GM04503 (cell line): ENCODE measurements around the gene APBA2.

Experiments
- DNase-seq: peaks from one replicate; pipeline ENCODE4 v3.0.0-alpha.2; 2012; ENCODE audit warnings: low read depth

APBA2 gene

DNA sequence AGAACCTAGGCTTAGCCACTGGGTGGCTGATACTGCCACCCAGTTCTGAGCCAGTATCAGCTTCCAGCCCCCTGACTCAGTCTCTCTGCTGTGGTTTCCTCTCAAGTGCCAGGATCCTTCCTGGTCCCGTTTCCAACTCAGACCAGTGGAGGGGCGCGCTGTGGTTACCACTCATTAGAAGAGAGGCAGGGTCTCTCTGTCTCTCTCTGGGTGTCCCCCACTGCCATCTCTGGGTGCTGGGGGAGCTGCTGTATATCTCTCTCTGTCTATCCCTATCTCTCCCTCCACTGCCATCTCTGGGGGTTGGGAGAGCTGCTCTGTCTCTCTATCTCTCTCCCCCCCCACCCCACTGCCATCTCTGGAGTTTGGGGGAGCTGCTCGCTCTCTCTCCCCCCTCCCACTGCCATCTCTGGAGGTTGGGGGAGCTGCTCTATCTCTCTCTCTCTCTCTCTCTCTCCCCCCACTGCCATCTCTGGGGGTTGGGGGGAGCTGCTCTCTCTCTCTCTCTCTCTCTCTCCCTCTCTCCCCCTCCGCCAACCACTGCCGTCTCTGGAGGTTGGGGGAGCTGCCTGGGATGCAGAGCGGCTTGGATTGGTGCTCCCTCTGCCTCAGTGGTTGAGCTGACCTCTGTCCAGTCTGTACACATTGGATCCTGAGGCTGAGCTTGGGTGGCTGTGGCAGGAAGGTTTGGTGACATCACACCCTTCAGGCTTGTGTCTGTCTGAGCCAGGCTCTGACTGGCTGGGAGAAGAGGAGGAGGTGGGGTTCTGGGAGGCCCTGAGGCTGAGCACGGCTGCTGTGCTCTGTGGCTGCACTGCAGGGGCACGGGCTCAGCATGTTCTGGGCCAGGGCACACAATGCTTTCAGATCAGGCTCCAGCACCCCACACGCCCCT lies 98.9 kb downstream of the APBA2 start:
- DNase-seq, result no peak

DNA sequence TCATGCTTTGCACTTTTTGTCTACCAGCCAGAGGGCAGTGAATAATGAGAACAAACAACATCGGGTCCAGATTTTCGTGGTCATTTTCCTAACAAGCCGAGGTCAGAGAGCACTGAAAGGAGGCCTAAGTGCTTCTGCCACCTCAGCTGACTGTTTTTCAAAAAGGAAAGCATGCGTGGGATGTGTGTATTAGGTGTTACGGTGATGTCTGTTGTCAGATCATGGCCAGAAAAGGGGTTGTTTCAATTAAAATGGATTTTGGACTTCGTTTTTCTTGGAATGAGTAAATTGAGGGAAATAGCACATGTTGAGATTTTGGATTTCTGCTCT lies 99.5 kb downstream of the APBA2 start:
- no peak for DNase-seq

DNA sequence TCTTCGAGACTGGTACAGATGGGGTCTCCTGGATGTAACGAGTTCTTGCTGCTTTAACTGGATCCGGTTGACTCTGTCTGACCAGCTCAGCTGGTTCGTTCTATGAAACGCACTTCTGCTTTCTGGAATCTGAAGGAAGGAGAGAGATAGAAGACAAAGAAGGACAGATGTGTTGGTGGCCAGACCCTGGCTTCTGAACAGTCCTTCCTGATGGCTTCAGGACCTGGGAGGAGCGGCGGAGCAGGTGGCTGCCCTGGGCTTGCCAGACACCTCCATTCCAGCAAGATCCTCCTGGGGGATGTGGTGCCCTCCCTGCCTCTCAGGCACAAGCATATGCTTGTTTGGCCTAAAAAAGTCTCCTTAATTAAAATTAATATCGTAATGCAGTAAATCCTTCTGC lies 99.9 kb downstream of the APBA2 start:
- no peak for DNase-seq

DNA sequence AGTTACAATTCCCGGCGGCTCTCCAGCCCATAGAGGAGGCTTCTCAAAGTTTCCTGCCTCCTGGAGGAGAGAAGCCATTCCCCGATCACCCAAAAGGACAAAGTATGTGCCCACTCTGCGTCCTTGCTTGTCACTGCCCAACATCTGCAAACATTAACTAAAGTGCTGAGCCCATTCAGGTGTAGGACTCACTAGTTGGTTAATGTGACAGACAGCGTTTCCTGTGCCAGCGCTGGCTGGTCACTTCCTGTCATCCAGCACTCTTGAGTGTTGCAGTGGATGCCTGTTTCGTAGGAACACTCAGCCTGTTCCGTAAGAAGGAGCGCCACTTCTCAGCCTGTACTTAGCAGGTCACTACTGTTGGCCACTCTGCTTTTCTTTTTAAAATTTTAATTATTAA lies 100.3 kb downstream of the APBA2 start:
- DNase-seq, result no peak

DNA sequence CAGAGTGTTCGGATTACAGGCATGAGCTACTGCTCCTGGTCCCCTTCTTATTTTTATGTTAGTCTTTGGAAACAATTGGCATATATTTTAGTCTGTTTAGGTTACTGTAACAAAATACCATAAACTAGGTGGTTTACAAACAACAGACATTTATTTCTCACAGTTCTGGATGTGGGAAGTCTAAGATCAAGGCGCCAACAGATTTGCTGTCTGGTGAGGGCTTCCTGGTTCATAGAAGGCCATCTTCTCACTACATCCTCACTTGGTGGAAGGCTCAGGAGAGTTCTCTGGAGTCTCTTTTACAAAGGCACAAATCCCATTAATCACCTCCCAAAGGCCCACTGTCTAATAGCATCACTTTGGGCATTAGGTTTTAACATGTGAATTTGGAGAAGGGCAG lies 101.0 kb downstream of the APBA2 start:
- no peak for DNase-seq

DNA sequence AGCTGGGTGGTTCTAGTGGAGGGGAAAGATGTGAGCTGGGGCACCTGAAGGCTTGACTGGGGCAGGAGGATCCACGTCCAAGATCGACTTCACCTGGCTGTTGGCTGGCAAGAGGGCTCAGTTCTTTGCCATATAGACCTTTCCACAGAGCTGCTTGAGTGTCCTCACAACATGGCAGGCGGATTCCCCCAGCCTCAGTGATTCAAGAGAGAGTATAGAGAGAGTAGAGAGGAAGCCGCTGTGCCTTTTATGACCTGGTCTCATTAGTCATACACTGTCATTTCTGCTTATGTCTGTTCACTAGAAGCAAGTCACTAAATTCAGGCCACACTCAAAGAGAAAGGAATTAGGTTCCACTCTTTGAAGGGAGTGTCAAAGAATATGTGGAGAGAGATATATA lies 101.6 kb downstream of the APBA2 start:
- DNase-seq, result no peak

DNA sequence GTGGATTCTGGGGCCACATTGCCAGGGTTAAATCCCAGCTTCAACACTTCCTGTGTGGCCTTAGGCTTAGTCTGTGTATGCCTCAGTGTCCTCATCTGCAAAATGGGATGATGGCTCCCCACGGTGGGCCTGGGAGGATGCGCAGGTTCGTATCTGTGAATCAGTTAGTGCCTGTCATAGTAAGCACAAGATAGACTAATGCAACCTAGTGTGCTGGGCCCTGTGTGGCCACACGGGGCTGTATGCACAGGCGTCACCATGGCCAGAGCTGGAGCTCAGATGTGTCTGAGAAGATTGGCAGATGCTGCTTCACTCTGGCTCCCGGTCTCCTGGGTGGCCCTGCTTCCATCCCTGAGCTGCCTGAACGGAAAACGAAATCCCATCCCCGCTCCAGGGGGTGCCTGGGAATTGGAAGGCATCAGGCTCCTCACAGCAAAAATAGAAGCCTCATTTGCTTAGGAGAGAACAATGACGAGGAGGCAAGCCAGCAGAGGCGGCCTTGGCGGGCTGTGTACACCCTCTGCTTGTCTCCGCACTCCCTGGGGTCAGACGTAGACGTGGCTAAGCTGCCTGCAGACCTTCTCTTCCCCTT lies 103.6 kb downstream of the APBA2 start:
- no peak for DNase-seq

DNA sequence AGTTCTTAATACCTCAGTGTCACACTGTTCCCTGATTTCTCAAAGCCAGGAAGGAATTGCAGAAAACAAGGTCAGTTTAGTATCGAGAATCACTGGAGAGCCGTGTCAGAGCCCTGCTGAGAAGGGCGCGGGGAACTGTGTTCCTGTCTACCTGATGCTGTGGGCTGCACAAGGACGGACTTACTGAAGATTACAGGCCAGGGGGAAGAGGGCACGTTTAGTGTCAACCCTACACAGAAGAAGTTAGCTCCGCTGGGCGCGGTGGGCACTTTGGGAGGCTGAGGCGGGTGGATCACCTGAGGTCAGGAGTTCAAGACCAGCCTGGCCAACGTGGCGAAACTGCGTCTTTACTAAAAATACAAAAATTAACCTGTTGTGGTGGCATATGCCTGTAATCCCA lies 104.1 kb downstream of the APBA2 start:
- DNase-seq, result no peak

DNA sequence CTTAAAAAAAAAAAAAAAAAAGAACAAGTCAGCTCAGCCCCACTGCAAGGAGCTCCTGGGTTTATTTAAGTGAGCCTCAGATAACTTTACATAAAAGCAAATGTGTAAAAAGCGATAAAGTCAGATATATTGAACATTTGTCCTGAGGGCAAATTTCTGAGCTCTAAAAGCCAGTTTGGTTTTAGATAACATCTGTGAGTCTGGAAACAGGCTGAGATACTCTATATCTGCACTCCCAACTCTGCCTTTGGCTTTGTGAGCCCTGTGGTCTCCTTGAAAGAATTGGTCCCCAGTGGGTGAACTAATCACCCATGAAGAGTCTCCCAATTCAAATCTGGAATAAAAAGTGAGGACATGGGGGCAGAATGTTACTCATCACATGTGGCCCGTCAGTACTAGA lies 104.6 kb downstream of the APBA2 start:
- no peak for DNase-seq

DNA sequence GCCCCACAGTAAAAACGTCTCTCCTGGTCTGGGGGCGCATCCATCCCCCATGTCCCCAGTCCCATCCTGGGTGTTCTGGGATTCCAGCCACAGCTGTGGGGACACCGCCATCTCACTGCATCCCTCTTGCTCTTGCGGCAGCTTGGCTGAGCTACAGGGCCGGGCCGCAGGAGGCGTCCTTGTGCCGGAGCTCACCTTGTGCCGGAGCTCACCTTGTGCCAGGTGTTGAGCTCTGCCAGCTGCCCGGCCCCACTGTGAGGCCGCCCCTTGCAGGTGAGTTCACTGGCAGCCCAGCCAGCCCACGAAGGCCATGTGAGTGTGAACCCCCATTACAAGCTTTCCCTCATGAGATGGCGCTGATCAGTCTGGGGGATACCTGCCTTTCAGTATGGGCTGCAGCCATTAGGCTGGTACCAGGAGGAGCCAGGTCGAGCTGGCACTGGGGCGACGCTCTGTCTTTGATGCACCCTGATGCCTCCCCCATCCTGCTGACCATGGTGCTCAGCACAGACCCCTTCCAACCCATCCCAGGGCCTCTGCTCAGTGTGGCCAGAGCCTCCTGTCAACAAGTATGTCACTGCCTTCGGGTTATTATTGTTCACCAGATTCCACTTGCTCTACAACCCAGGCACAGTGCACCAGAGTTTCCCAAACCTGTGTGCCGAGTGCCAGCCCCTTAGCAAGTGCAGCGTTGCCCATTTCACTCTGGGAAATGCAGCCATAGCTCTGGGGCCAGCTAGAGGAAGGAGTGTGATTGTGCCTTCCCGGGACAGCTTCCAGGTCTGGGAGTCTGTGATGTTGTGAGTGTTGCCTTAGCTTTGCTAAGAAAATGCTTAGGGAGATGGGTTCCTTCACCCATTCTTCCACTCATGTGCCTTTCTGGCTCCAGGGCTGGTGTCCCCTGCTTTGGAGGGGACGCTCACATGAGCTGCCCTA lies 105.7 kb downstream of the APBA2 start:
- DNase-seq, result no peak

DNA sequence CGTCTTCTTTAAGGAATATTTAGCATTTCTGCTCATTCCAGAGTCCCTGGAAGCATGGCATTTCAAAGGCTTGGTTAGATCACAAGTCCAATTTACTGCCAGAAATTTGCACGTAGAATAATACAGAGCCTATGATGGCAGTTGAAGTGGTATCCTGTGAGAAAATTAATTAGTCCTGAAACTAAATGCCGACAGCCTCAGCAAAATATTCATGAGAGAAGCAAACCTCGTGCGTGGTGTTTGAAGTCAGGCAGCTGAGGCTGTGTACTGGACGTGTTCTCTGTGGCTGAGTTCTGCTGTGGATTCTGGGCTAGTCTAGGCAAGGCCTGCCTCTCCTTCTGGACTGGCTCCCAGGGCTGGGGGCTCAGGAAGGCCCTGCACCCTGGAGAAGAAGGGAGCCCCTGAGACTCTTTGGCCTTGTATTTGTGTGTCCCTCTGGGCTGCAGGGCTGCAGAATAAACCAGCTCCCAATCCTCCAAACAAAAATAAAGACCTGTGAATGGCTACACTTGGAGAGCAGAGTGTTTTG lies 106.6 kb downstream of the APBA2 start:
- DNase-seq, result no peak

DNA sequence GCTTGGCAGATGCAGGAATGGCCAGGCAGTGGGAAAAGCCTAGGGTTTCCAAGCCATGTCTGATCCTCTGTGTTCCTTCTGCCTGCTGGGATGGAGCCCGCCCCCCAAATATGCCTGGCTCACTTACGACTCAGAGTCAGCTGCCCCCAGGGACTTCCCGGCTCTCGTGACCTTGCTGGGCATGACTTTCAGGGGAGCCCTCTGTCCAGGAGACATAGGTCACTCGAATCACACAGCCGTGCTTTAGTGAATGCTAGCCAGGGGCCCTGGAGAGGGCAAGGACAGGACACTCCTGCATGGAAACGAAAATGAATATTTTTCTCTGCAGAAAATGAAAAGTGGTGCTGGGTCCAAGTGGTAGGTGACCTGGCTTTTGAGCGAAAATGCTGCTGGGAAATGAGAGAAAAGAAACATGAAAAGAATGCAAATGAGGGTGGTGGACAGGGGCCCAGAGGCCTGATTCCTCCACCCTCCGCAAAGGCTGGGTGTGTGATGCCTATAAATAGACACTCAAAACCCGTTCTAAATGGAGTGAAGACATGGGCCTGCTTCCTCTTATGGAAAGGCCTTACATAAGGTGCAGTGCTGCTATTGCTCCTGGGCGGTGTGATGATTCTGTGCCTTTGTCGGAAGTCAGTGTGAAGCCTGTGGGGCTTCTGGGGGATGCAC lies 107.4 kb downstream of the APBA2 start:
- no peak for DNase-seq

DNA sequence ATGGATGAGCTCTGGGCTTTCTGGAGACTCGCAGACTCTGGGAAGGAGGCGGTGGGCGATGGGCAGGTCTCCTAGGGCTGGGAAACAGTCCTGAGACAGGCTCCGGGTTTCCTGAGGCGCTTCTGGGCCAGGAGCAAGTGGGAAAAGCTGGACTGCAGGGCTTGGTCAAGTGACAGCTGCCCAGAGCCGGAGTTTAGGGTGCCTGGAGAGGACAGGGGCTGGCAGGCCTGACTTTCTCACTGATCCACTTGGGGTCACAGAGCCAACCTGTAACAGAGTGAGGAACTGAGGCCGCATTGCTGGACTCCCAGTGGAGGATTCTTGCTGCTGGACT lies 107.9 kb downstream of the APBA2 start:
- no peak for DNase-seq

DNA sequence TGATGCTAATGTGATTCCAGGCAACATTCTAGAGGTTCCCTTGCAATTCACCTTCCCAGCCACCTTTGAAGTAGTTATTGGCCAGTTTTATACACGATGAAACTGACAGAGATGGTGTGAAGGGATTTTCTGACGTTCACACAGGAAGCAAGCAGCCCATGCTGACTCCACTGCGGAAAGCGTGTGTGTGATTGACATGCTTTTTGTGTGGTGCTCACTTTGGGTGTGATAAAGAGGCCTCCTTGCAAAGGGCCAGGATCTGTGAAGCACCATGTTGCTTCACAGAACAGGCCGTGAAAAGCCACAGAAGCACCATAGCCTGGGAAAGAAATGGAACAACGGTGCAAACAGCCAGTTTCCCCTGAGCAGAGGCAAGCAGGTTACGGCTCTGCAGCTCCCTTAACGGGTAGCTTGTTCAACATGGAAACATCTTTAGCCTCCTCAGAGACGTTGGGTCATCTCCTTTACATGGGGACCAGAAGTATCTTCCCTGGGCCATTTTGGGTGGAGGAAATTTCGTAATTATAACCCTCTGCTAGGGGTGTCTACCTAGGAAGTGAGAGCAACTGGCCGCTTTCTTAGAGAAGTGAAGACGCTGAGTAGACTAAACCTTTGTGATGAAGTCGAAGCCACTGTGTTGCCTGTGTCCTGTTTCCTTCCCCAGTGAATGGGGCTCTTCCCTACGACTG lies 108.5 kb downstream of the APBA2 start:
- no peak for DNase-seq

DNA sequence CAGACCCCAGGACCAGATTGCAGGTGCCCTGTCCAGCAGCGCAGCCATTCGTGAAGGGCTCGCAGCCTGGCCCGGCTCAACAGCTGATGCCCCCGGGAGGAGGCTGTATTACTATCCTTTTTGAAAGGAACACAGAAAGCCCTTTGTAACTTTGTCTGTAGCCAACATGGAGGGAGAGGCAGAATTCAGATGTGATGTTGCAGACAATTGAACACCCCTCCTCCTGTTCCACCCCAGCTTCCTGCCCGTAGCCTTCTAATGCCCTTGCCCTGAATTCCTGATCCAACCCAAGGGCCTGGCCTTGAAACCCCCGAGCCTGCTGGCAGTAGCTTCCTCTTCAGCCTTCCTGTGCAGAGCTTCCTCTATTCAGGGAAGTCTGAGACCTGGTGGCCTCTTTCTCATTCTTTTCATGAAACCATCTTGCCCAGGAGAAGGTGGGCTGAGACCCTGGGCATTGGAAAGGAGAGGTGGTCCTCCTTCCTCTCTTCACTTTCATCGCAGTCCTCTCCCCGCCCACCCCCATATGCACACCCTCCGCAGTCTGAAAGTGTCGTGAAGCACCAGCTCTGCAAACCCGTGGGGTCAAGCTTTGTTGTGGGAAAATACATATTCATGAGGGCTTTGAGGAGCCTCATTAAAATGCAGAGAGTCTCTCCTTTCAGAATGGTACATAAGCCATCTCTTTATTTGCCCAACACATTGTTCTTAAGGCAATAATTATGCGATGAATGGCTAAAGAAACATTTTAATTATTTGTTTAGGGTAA lies 109.2 kb downstream of the APBA2 start:
- no peak for DNase-seq

DNA sequence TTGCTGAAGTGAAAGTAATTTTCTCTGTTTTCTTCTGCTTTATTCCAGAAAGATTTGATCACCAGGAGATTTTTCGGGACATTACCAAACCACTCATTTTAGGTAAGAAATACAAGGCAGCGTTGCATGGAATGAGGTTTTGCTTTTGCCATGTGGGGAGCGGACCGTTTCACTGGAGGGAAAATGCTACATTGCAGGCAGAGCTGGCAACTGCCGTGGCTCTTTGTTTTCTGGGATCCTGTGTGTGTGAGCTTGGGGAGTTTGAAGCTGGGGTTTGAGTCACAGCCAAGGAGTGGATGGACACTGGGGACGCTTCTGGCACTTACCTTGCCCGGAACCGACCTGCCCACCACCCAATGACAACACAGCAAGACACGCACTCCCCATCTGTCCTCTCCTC lies 109.9 kb downstream of the APBA2 start:
- no peak for DNase-seq

DNA sequence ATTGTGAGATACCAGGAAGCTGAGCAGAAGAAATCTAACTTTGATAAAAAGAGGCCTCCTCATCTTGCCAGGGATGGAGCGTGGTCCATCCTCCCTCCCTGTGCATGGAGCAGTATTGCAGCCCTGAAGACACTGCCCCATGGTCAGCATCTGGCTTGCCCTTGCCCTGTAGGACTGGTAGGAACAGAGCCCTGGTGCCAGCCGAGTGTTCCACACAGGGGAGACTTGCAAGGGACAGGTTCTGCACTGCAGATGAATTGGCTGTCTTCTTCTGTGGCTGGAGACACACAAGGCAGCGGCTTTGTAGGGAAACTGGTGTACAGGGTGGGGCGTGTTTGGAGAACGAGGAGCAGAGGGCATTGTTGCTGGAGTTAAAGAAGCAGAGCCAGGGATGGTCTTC lies 110.5 kb downstream of the APBA2 start:
- no peak for DNase-seq

DNA sequence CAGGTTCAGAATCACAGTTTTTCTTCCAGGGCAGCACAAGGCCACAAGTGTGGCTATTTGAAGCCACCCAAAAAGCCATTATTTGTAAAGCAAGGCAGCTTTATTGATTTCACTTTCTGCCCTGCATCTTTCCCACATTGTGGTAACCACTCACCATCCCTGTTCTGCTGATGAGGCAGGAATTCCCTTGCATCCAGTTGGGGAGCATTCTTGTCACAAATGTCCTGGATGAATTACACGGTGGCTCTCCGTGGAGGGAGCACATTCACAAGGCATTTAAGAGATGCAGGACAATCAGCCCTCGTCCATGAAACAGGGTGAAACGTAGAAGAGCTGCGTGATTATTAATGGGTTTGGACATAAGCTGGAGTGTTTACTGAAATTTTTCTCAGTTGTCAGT lies 111.2 kb downstream of the APBA2 start:
- no peak for DNase-seq

DNA sequence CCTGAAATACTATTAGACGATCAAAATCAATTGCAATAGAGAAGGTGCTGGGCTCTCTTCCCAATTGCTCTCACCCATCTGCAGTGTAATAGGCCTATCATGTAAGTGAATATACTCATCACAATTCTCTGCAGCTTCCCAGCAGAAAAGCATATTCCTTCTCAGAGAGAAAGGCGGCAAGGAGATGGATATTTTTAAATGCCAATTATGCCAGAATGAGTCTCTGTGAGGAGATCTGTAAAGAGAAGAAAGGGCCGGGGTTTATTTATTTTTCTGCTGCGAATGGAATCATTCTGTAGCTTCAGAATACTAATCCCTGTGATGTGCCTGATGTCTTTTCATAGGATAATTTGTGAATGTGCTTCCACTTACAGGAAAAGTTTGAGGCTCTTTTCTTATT lies 112.0 kb downstream of the APBA2 start:
- DNase-seq, result no peak

DNA sequence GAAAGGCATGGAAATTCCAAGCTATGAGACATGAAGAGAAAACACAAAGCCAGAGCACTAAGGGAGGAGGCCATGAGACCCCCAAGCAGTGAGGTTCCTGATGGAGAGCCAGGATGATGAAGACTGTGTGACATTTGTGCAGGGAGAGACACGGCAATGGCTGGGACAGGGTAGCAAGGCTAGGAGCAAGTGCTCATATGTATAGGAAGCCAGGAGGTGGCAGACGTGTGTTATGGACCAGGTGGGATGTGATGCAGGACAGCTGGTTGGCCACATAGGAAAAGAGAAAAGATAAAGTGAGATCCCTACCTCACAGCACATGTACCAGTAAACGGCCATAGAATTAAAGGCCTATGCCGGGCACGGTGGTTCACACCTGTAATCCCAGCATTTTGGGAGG lies 112.7 kb downstream of the APBA2 start:
- DNase-seq, result no peak
